Adrenal gland (tissue), 12 donors: ENCODE results near the gene PRKD3. TPM values are rescaled to one million over a fixed set of nuclear protein-coding genes. Genes with fewer than 3 reads are reported as not detected.

Experiments
- DNase-seq, 7 donors: peaks; one replicate each; pipeline ENCODE4 v3.0.0-alpha.2; 2019 to 2020
- H3K27ac ChIP-seq, 5 donors: fragments of 200-600 bp; sonication (generic) in 4 of 5; 1 replicate in 3 of 5; 2 replicates in 2 of 5; pipeline versions ENCODE4 v1.5.1 to v1.8.0; 2016 to 2020; ENCODE audit warnings: mild to moderate bottlenecking in 1 of 5
- H3K27me3 ChIP-seq: fragments of 200-600 bp; 2 replicates; pipeline ENCODE4 v1.8.0; 2021
- H3K36me3 ChIP-seq, 2 donors: fragments of 200-600 bp; replicated peaks in 1 of 2; 1 replicate in 1 of 2; 2 replicates in 1 of 2; pipeline versions ENCODE4 v1.5.1 to v1.8.0; 2018 to 2022
- H3K4me1 ChIP-seq, 2 donors: fragments of 200-600 bp; replicated peaks in 1 of 2; 1 replicate in 1 of 2; 2 replicates in 1 of 2; pipeline versions ENCODE4 v1.5.1 to v1.8.0; 2018 to 2021
- H3K4me3 ChIP-seq, 4 donors: fragments of 200-600 bp; sonication (generic) in 3 of 4; one replicate each; pipeline ENCODE4 v1.5.1; 2016 to 2018
- H3K9me3 ChIP-seq, 3 donors: fragments of 200-600 bp; sonication (generic) in 1 of 3; replicated peaks in 1 of 3; 1 replicate in 2 of 3; 2 replicates in 1 of 3; pipeline versions ENCODE4 v1.5.1 to v1.8.0; 2016 to 2021
- CTCF ChIP-seq, 6 experiments: fragments of 450-650 bp in 4 of 6; fragments of 200-600 bp in 2 of 6; sonication (generic) in 1 of 6; IDR thresholded peaks; 1 replicate in 5 of 6; 2 replicates in 1 of 6; pipeline versions ENCODE4 v1.5.1 to v1.8.0; 2016 to 2021; ENCODE audit warnings: antibody characterized with exemption in 6 of 6, mild to moderate bottlenecking in 2 of 6, moderate library complexity in 1 of 6
- POLR2A ChIP-seq, 2 donors: fragments of 450-650 bp; IDR thresholded peaks; one replicate each; pipeline ENCODE4 v1.6.1; 2017; ENCODE audit warnings: antibody characterized with exemption in 2 of 2, mild to moderate bottlenecking in 2 of 2, moderate library complexity in 1 of 2
- WGBS, 4 donors: extraction: QIAGEN DNeasy Blood & Tissue Kit in 2 of 4; methylation state at CpG; one replicate each; pipeline versions ENCODE4 v1.1.5 to v1.1.7; 2013 to 2017; 5-methylcytosine and 5-hydroxymethylcytosine counted together
- intact Hi-C, 2 donors: fragments of 100-400 bp; cut with DNase I; formaldehyde crosslinking; loops; one replicate each; pipeline versions ENCODE4 v1.14.1 to v1.15.0; 2022 to 2023
- polyA plus RNA-seq, 3 donors: library from polyadenylated mRNA; stranded (reverse); fragments of 200-250 nt in 2 of 3; fragments of 350-450 nt in 1 of 3; fragmentation: Illumina TruSeq in 1 of 3; extraction: RNeasy Lipid Tissue Mini Kit (QIAGEN cat#74804) in 1 of 3; gene quantifications; one replicate each; pipeline ENCODE4 v1.2.3, GENCODE V29; 2013 to 2014
- total RNA-seq, 9 donors: library from RNA; depleted of rRNA in 4 of 9; stranded (reverse); fragments of >200 nt in 4 of 9; fragments of 120-200 nt in 1 of 9; fragmentation: NEBNext Ultra II Directional in 1 of 9; extraction: Animal tissue kit (Norgen Biotek cat#: 25700) in 1 of 9; gene quantifications; one replicate each; pipeline versions ENCODE4 v1.1.0 to v1.2.4, GENCODE V29; 2013 to 2023
- donor health status: healthy with polysubstance abuse.
- donor health status: Bipolar disorder and iron deficiency.
- donor health status: DM: yes; HTN: yes; CAD: no.
- donor health status: DM: no; HTN: no; CAD: no.
- donor health status: DM: no; HTN: no; CAD: no.
- donor health status: DM: yes; HTN: yes; CAD: no.

Gene PRKD3
- total and polyA plus RNA-seq, 12 donors, result 10.9 to 136 (median 49.3) TPM

- peaks cover 10 to 69% of the 10 kb centered on the region in 2 donors for H3K4me1 ChIP-seq
- TF ChIP-seq CTCF (IDR thresholded peaks at IDR 0.05), result no peak
- TF ChIP-seq POLR2A (IDR thresholded peaks at IDR 0.05), result no peak
- WGBS, 4 donors, result 80 to 91% (median 89%) methylated on average over 3 of the region's 3 CpGs
Observed at GRCh38 chr2:37315364-37315763, 9.3 kb downstream of the PRKD3 start.

GRCh38 chr2:37307500-37307899 is 17.1 kb downstream of the PRKD3 start:
- WGBS, 4 donors, result 67 to 84% (median 76%) methylated on average over 2 of the region's 2 CpGs

More at GRCh38 chr2:37315364-37315763, 9.3 kb downstream of the PRKD3 start:
- no peak overlapping the region for H3K4me3 ChIP-seq
- intact Hi-C loops, result no loop called here
- H3K27ac ChIP-seq, result no peak overlapping the region
- no peak for DNase-seq
- H3K27me3 ChIP-seq, result no peaks in the 10 kb centered on the region
- H3K36me3 ChIP-seq, result no peaks in the 10 kb centered on the region
- H3K9me3 ChIP-seq, result no peaks in the 10 kb centered on the region

GRCh38 chr2:37306024-37306423 is 18.6 kb downstream of the PRKD3 start:
- no peaks in the 10 kb centered on the region for H3K36me3 ChIP-seq
- TF ChIP-seq POLR2A (IDR thresholded peaks at IDR 0.05) (no peak), CTCF (IDR thresholded peaks at IDR 0.05) (no peak)
- no peak for DNase-seq
- peaks cover 11 to 49% of the 10 kb centered on the region in 2 donors for H3K4me1 ChIP-seq
- H3K4me3 ChIP-seq, result no peak overlapping the region
- H3K27me3 ChIP-seq, result no peaks in the 10 kb centered on the region
- H3K27ac ChIP-seq, result peak overlapping the region in 3 of 5 donors; percentile 35 to 50 (median 41)
- intact Hi-C loops, result no loop called here
- H3K9me3 ChIP-seq, result no peaks in the 10 kb centered on the region
- WGBS, 4 donors, result 46 to 65% (median 49%) methylated on average over 3 of the region's 3 CpGs

More at GRCh38 chr2:37307500-37307899, 17.1 kb downstream of the PRKD3 start:
- Histone ChIP-seq H3K4me1 (peaks cover 15 to 60% of the 10 kb centered on the region in 2 donors), H3K27ac (peak overlapping the region in 1 of 5 donors; percentile 35), H3K36me3 (no peaks in the 10 kb centered on the region), H3K4me3 (no peak overlapping the region), H3K9me3 (no peaks in the 10 kb centered on the region), H3K27me3 (no peaks in the 10 kb centered on the region)
- TF ChIP-seq POLR2A (IDR thresholded peaks at IDR 0.05) (no peak), CTCF (IDR thresholded peaks at IDR 0.05) (no peak)
- intact Hi-C loops, result no loop called here
- DNase-seq, result no peak

GRCh38 chr2:37302701-37303252 is 21.9 kb downstream of the PRKD3 start:
- Histone ChIP-seq H3K27ac (no peak overlapping the region), H3K4me1 (peaks cover 11 to 39% of the 10 kb centered on the region in 2 donors), H3K27me3 (no peaks in the 10 kb centered on the region), H3K4me3 (no peak overlapping the region), H3K9me3 (no peaks in the 10 kb centered on the region), H3K36me3 (no peaks in the 10 kb centered on the region)
- intact Hi-C loops, result no loop called here
- no peak for TF ChIP-seq CTCF (IDR thresholded peaks at IDR 0.05)
- no peak for TF ChIP-seq POLR2A (IDR thresholded peaks at IDR 0.05)
- WGBS, 4 donors, result 90 to 98% (median 96%) methylated on average over 9 of the region's 9 CpGs
- no peak for DNase-seq
